WTC11 (cell line): ENCODE measurements around the gene FAM9A. TPM values are rescaled to one million over a fixed set of nuclear protein-coding genes. Genes with fewer than 3 reads are reported as not detected.

Source experiments
- ATAC-seq: fragments of 200-7000 bp; cut with Tn5 transposase; 2 replicates; pipeline ENCODE4 v1.10.0; 2021; ENCODE audit warnings: mild to moderate bottlenecking, moderate library complexity
- CTCF ChIA-PET: fragments of 300-600 bp; sonication (Branson Sonifier 250); formaldehyde crosslinking; loops from one replicate; lab custom pipeline; 2021; ENCODE audit warnings: antibody characterized with exemption; lab: Charles Lee
- POLR2A ChIA-PET: fragments of 350-600 bp; sonication (Branson Sonifier 250); formaldehyde crosslinking; loops from one replicate; lab custom pipeline; 2021; ENCODE audit warnings: antibody characterized with exemption; lab: Charles Lee
- DNase-seq: peaks from one replicate; pipeline ENCODE4 v3.0.0; 2021; ENCODE audit warnings: low spot score
- H3K27ac Mint-ChIP-seq: 2 replicates; pipeline ENCODE4 v1.8.0; 2021; ENCODE audit warnings: mixed read lengths
- H3K27me3 Mint-ChIP-seq: 2 replicates; pipeline ENCODE4 v1.8.0; 2021; ENCODE audit warnings: low read depth, mild to moderate bottlenecking, moderate library complexity, mixed read lengths
- H3K36me3 Mint-ChIP-seq: 2 replicates; pipeline ENCODE4 v1.8.0; 2021; ENCODE audit warnings: mixed read lengths
- H3K4me1 Mint-ChIP-seq: 2 replicates; pipeline ENCODE4 v1.8.0; 2022; ENCODE audit warnings: mixed read lengths
- H3K4me3 Mint-ChIP-seq: 2 replicates; pipeline ENCODE4 v1.8.0; 2021; ENCODE audit warnings: mild to moderate bottlenecking, moderate library complexity, mixed read lengths
- H3K9me3 Mint-ChIP-seq: 2 replicates; pipeline ENCODE4 v1.8.0; 2021; ENCODE audit warnings: mixed read lengths
- ATF1 ChIP-seq: sonication (generic); formaldehyde crosslinking; IDR thresholded peaks from 2 replicates; pipeline ENCODE4 v1.8.1; 2023; ENCODE audit warnings: mild to moderate bottlenecking, moderate library complexity, missing genetic modification reagents
- CREM ChIP-seq: sonication (generic); formaldehyde crosslinking; IDR thresholded peaks from 2 replicates; pipeline ENCODE4 v1.8.1; 2022; ENCODE audit warnings: mild to moderate bottlenecking, missing genetic modification reagents, moderate library complexity
- ELF4 ChIP-seq: sonication (generic); formaldehyde crosslinking; IDR thresholded peaks from 2 replicates; pipeline ENCODE4 v1.8.1; 2022; ENCODE audit warnings: low read depth, mild to moderate bottlenecking, moderate library complexity, missing genetic modification reagents
- GRHL2 ChIP-seq: fragments of 250-450 bp; sonication (Bioruptor Pico); IDR thresholded peaks from 2 replicates; pipeline ENCODE4 v1.8.0; 2022; ENCODE audit warnings: mild to moderate bottlenecking, moderate library complexity; ENCODE audit not compliant: insufficient replicate concordance, severe bottlenecking
- GTF2I ChIP-seq: fragments of 250-450 bp; sonication (Bioruptor Pico); conservative IDR thresholded peaks from 2 replicates; pipeline ENCODE4 v1.4.0; 2021; ENCODE audit warnings: mild to moderate bottlenecking
- KAT7 ChIP-seq: sonication (generic); formaldehyde crosslinking; IDR thresholded peaks from 2 replicates; pipeline ENCODE4 v1.8.1; 2023; ENCODE audit warnings: missing genetic modification reagents, mild to moderate bottlenecking, borderline replicate concordance
- NFYB ChIP-seq: sonication (generic); formaldehyde crosslinking; conservative IDR thresholded peaks from 2 replicates; pipeline ENCODE4 v1.8.0; 2022; ENCODE audit warnings: low read depth, missing genetic modification reagents
- NR3C1 ChIP-seq: sonication (generic); formaldehyde crosslinking; conservative IDR thresholded peaks from 2 replicates; pipeline ENCODE4 v1.8.1; 2023; ENCODE audit warnings: low read depth, mild to moderate bottlenecking, missing genetic modification reagents
- RELA ChIP-seq: sonication (generic); formaldehyde crosslinking; IDR thresholded peaks from 2 replicates; pipeline ENCODE4 v1.8.1; 2022; ENCODE audit warnings: missing genetic modification reagents, mild to moderate bottlenecking, borderline replicate concordance
- TEAD1 ChIP-seq: sonication (generic); formaldehyde crosslinking; IDR thresholded peaks from 2 replicates; pipeline ENCODE4 v1.8.0; 2022; ENCODE audit warnings: mild to moderate bottlenecking, missing genetic modification reagents
- ZNF121 ChIP-seq: sonication (generic); formaldehyde crosslinking; IDR thresholded peaks from 2 replicates; pipeline ENCODE4 v1.8.0; 2023; ENCODE audit warnings: missing genetic modification reagents
- total RNA-seq: library from RNA; stranded (reverse); gene quantifications from 3 replicates; pipeline ENCODE4 v1.2.3, GENCODE V29; 2021
- TF ChIP-seq, protein P1 (sequence below): sonication (generic); formaldehyde crosslinking; IDR thresholded peaks from 2 replicates; pipeline ENCODE4 v1.8.1; 2023; ENCODE audit warnings: mild to moderate bottlenecking, missing genetic modification reagents, moderate library complexity
- TF ChIP-seq, protein P2 (sequence below): sonication (generic); formaldehyde crosslinking; IDR thresholded peaks from 2 replicates; pipeline ENCODE4 v1.8.1; 2023; ENCODE audit warnings: mild to moderate bottlenecking, missing genetic modification reagents, borderline replicate concordance
- TF ChIP-seq, protein P3 (sequence below): sonication (generic); formaldehyde crosslinking; IDR thresholded peaks from 2 replicates; pipeline ENCODE4 v1.8.1; 2023; ENCODE audit warnings: mild to moderate bottlenecking, missing genetic modification reagents
- TF ChIP-seq, protein P4 (sequence below): sonication (generic); formaldehyde crosslinking; IDR thresholded peaks from 2 replicates; pipeline ENCODE4 v1.8.0; 2022; ENCODE audit warnings: missing genetic modification reagents
- TF ChIP-seq, protein P5 (sequence below): fragments of 200-600 bp; IDR thresholded peaks from 2 replicates; pipeline ENCODE4 v1.8.0; 2022; ENCODE audit warnings: antibody characterized with exemption

The FAM9A gene
- total RNA-seq, 1 experiment from 2014 or later, result not detected

DNA sequence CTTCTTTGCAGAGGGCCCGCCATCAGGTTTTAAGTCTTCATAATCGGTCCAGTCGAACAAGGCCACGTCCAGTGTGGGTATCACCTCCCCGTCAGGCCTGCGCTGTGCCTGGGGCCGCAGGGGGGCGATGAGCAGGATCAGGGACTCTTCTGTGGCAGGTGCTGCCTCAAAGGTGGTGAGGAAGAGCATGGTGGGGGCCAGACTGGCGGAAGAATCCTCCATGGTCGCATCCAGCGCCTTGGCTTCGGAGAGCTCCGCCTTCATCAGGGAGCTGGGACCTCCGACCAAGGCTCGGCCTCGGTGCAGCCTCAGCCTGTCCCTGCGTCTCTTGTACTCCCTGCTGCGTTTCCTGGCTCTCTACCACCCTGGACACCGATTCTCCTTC lies 17.5 kb downstream of the FAM9A start (continued):
- TF ChIP-seq, protein P1, sequence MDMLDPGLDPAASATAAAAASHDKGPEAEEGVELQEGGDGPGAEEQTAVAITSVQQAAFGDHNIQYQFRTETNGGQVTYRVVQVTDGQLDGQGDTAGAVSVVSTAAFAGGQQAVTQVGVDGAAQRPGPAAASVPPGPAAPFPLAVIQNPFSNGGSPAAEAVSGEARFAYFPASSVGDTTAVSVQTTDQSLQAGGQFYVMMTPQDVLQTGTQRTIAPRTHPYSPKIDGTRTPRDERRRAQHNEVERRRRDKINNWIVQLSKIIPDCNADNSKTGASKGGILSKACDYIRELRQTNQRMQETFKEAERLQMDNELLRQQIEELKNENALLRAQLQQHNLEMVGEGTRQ (CRISPR knock-in tag), result no peak
- no peak for TF ChIP-seq NR3C1 (CRISPR knock-in tag)
- no peak for TF ChIP-seq GRHL2
- TF ChIP-seq KAT7, result no peak
- TF ChIP-seq GTF2I (CRISPR knock-in tag), result no peak
- TF ChIP-seq ATF1 (CRISPR knock-in tag), result no peak
- no peak for TF ChIP-seq TEAD1 (CRISPR knock-in tag)
- no peak for TF ChIP-seq ELF4 (CRISPR knock-in tag)
- no peak for TF ChIP-seq NFYB (CRISPR knock-in tag)
- TF ChIP-seq RELA, result no peak

DNA sequence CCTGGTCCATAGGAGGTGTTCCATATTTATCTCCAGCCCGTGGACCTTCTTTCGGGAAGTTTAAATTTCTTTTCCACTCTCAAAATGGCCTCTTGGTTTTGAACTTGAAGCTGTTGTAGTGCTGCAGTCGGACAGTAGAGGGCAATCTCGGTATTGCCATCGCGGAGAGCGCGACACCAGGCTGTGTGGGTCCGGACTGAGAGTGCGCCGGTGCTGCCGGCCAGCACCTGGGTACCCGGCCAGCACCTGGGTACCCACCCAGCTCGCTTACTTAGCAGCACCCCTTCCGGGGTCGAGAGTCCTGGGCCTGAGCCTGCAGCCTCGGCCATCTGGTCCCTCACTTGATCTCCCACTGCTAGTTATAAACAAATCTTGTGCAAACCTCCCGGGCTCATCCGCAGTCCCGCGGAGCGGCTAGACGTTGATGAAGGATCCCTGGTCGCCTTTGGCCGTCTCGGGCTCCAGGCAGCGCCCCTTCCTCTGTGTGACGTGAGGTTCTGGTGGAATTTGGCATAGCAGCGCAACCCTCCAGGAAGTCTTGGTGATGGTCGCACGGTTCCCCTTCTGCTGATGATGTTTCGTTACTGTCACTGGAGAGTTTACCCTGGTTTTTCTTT lies 18.0 kb downstream of the FAM9A start:
- DNase-seq, result peak; percentile 63

More for the DNA sequence above, 18.0 kb downstream of the FAM9A start:
- Mint-ChIP-seq H3K4me1 (peaks cover 18% of the 10 kb centered on the region), H3K4me3 (no peak overlapping the region), H3K9me3 (no peaks in the 10 kb centered on the region), H3K27ac (peak overlapping the region; percentile 45; the same call in 1 of the 2 replicates), H3K27me3 (no peaks in the 10 kb centered on the region), H3K36me3 (no peaks in the 10 kb centered on the region)
- peak; percentile 97 for ATAC-seq
- ChIA-PET POLR2A (no interaction called here), CTCF (interaction anchor here (0.8 to 1.9 kb wide), 7 partner anchors 9 to 96 kb away, joined by 3 to 7 read pairs (median 4); no protein-coding TSS in a partner anchor)
- peak; percentile 88 for TF ChIP-seq ZNF121
- TF ChIP-seq, protein P2, sequence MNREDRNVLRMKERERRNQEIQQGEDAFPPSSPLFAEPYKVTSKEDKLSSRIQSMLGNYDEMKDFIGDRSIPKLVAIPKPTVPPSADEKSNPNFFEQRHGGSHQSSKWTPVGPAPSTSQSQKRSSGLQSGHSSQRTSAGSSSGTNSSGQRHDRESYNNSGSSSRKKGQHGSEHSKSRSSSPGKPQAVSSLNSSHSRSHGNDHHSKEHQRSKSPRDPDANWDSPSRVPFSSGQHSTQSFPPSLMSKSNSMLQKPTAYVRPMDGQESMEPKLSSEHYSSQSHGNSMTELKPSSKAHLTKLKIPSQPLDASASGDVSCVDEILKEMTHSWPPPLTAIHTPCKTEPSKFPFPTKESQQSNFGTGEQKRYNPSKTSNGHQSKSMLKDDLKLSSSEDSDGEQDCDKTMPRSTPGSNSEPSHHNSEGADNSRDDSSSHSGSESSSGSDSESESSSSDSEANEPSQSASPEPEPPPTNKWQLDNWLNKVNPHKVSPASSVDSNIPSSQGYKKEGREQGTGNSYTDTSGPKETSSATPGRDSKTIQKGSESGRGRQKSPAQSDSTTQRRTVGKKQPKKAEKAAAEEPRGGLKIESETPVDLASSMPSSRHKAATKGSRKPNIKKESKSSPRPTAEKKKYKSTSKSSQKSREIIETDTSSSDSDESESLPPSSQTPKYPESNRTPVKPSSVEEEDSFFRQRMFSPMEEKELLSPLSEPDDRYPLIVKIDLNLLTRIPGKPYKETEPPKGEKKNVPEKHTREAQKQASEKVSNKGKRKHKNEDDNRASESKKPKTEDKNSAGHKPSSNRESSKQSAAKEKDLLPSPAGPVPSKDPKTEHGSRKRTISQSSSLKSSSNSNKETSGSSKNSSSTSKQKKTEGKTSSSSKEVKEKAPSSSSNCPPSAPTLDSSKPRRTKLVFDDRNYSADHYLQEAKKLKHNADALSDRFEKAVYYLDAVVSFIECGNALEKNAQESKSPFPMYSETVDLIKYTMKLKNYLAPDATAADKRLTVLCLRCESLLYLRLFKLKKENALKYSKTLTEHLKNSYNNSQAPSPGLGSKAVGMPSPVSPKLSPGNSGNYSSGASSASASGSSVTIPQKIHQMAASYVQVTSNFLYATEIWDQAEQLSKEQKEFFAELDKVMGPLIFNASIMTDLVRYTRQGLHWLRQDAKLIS, result no peak
- no peak for TF ChIP-seq CREM (CRISPR knock-in tag)
- TF ChIP-seq, protein P3, sequence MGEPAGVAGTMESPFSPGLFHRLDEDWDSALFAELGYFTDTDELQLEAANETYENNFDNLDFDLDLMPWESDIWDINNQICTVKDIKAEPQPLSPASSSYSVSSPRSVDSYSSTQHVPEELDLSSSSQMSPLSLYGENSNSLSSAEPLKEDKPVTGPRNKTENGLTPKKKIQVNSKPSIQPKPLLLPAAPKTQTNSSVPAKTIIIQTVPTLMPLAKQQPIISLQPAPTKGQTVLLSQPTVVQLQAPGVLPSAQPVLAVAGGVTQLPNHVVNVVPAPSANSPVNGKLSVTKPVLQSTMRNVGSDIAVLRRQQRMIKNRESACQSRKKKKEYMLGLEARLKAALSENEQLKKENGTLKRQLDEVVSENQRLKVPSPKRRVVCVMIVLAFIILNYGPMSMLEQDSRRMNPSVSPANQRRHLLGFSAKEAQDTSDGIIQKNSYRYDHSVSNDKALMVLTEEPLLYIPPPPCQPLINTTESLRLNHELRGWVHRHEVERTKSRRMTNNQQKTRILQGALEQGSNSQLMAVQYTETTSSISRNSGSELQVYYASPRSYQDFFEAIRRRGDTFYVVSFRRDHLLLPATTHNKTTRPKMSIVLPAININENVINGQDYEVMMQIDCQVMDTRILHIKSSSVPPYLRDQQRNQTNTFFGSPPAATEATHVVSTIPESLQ (CRISPR knock-in tag), result no peak
- TF ChIP-seq, protein P4, sequence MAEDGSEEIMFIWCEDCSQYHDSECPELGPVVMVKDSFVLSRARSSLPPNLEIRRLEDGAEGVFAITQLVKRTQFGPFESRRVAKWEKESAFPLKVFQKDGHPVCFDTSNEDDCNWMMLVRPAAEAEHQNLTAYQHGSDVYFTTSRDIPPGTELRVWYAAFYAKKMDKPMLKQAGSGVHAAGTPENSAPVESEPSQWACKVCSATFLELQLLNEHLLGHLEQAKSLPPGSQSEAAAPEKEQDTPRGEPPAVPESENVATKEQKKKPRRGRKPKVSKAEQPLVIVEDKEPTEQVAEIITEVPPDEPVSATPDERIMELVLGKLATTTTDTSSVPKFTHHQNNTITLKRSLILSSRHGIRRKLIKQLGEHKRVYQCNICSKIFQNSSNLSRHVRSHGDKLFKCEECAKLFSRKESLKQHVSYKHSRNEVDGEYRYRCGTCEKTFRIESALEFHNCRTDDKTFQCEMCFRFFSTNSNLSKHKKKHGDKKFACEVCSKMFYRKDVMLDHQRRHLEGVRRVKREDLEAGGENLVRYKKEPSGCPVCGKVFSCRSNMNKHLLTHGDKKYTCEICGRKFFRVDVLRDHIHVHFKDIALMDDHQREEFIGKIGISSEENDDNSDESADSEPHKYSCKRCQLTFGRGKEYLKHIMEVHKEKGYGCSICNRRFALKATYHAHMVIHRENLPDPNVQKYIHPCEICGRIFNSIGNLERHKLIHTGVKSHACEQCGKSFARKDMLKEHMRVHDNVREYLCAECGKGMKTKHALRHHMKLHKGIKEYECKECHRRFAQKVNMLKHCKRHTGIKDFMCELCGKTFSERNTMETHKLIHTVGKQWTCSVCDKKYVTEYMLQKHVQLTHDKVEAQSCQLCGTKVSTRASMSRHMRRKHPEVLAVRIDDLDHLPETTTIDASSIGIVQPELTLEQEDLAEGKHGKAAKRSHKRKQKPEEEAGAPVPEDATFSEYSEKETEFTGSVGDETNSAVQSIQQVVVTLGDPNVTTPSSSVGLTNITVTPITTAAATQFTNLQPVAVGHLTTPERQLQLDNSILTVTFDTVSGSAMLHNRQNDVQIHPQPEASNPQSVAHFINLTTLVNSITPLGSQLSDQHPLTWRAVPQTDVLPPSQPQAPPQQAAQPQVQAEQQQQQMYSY (CRISPR knock-in tag), result no peak
- TF ChIP-seq, protein P5, sequence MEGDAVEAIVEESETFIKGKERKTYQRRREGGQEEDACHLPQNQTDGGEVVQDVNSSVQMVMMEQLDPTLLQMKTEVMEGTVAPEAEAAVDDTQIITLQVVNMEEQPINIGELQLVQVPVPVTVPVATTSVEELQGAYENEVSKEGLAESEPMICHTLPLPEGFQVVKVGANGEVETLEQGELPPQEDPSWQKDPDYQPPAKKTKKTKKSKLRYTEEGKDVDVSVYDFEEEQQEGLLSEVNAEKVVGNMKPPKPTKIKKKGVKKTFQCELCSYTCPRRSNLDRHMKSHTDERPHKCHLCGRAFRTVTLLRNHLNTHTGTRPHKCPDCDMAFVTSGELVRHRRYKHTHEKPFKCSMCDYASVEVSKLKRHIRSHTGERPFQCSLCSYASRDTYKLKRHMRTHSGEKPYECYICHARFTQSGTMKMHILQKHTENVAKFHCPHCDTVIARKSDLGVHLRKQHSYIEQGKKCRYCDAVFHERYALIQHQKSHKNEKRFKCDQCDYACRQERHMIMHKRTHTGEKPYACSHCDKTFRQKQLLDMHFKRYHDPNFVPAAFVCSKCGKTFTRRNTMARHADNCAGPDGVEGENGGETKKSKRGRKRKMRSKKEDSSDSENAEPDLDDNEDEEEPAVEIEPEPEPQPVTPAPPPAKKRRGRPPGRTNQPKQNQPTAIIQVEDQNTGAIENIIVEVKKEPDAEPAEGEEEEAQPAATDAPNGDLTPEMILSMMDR, result peak; percentile 51
- no peak for TF ChIP-seq RELA
